SW480 (cell line): ENCODE results near the gene SV2A.
A peak's percentile ranks its signal among the peaks of the same experiment; 100 is the strongest.
"Not testable (repeated sequence)": the region's sequence is repeated elsewhere in the genome, so short reads cannot be mapped to it uniquely, and the experiment has no call there.

Experiments
- DNase-seq: peaks from one replicate; pipeline ENCODE4 v3.0.0-alpha.2; 2016; ENCODE audit warnings: low spot score

The SV2A gene

GRCh38 chr1:149886396-149887195 lies 31.0 kb downstream of the SV2A start:
- DNase-seq, result peak; percentile 99

- not testable (repeated sequence) for DNase-seq
These were observed 31.6 kb downstream of the SV2A start for GRCh38 chr1:149886121-149886395.

GRCh38 chr1:149885339-149886120 lies 32.1 kb downstream of the SV2A start:
- peak; percentile 84 for DNase-seq

- no peak for DNase-seq
These were observed 33.0 kb downstream of the SV2A start for GRCh38 chr1:149884433-149885338.

- DNase-seq, result no peak
These were observed 33.9 kb downstream of the SV2A start for GRCh38 chr1:149883598-149884247.

- no peak for DNase-seq
These were observed 35.8 kb downstream of the SV2A start for GRCh38 chr1:149881876-149882275.

- no peak for DNase-seq
These were observed 38.1 kb downstream of the SV2A start for GRCh38 chr1:149879556-149879955.

- no peak for DNase-seq
These were observed 40.3 kb downstream of the SV2A start for GRCh38 chr1:149877211-149877946.

GRCh38 chr1:149873060-149873459 lies 44.6 kb downstream of the SV2A start:
- DNase-seq, result not testable (repeated sequence)

GRCh38 chr1:149866887-149867286 lies 50.8 kb downstream of the SV2A start:
- not testable (repeated sequence) for DNase-seq

- not testable (repeated sequence) for DNase-seq
These were observed 56.1 kb downstream of the SV2A start for GRCh38 chr1:149861497-149862054.

- DNase-seq, result not testable (repeated sequence)
These were observed 56.8 kb downstream of the SV2A start for GRCh38 chr1:149860684-149861496.

- not testable (repeated sequence) for DNase-seq
These were observed 57.4 kb downstream of the SV2A start for GRCh38 chr1:149860271-149860670.
